ENCODE results near the gene VKORC1.

The VKORC1 gene

GRCh38 chr16:31082368-31083045 lies 12.1 kb downstream of the VKORC1 start:
- no peak for TF ChIP-seq CTCF (IDR thresholded peaks at IDR 0.05; ENCODE audit: low read depth, low read length, missing control alignments)
- no peak for DNase-seq (ENCODE audit: extremely low read depth, low read depth)
- no peak overlapping the region for H3K4me3 ChIP-seq (replicated peaks; ENCODE audit: low read depth, low read length)

DNA sequence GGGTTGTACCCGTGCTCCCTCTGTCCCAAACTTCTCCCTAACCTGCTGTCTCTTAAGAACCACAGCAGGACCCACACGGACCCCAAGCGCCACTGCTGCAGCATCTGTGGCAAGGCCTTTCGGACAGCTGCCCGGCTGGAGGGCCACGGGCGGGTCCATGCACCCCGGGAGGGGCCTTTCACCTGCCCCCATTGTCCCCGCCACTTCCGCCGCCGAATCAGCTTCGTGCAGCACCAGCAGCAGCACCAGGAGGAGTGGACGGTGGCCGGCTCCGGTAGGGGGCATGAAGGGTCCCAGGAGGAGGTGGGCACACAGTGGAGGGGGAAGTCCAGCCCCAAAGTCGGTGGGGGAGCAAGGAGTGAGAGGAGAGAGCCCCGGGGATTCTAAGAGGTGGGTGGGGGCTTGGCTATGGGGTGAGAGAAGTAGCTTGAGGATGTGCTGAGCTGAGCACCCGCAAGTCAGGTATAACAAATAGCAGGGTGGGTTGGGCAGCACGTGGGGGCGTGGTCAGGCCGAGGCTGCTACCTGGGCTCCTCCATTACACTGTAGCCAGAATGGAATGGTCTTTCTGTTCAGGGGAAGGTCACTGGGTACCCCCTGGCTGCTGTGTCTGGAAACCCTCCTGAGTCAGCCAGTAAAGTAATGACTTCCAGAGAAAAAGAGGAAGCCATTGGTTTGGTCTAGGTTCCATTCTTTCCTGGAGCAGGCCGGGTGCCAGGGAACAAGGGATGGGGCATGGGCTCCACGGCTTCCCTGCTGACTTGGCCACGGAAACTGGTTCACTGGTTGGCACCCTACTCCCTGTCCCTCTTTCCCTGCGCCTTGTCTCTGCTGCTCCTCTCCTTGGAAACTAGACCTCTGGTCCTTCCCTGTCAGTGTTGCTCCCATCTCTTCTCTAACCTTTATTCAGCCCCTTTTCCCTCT lies 12.9 kb downstream of the VKORC1 start:
- TF ChIP-seq CTCF (IDR thresholded peaks at IDR 0.05; ENCODE audit: low read depth, low read length, missing control alignments), result no peak
- no peak overlapping the region for H3K4me3 ChIP-seq (replicated peaks; ENCODE audit: low read depth, low read length)
- no peak for DNase-seq (ENCODE audit: extremely low read depth, low read depth)

GRCh38 chr16:31080756-31081419 lies 13.7 kb downstream of the VKORC1 start:
- no peak overlapping the region for H3K4me3 ChIP-seq (replicated peaks; ENCODE audit: low read depth, low read length)
- DNase-seq (ENCODE audit: extremely low read depth, low read depth), result no peak
- TF ChIP-seq CTCF (IDR thresholded peaks at IDR 0.05; ENCODE audit: low read depth, low read length, missing control alignments), result no peak

DNA sequence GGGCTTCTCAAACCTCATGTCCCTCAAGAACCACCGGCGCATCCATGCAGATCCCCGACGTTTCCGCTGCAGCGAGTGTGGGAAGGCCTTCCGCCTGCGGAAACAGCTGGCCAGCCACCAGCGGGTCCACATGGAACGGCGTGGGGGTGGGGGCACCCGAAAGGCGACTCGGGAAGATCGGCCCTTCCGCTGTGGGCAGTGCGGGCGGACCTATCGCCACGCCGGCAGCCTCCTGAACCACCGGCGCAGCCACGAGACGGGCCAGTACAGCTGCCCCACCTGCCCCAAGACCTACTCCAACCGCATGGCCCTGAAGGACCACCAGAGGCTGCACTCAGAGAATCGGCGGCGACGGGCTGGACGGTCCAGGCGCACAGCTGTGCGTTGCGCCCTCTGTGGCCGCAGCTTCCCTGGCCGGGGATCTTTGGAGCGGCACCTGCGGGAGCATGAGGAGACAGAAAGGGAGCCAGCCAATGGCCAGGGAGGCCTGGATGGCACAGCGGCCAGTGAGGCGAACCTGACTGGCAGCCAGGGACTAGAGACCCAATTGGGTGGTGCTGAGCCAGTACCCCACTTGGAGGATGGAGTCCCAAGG lies 14.5 kb downstream of the VKORC1 start:
- no peak overlapping the region for H3K4me3 ChIP-seq (replicated peaks; ENCODE audit: low read depth, low read length)
- DNase-seq (ENCODE audit: extremely low read depth, low read depth), result no peak
- no peak for TF ChIP-seq CTCF (IDR thresholded peaks at IDR 0.05; ENCODE audit: low read depth, low read length, missing control alignments)

GRCh38 chr16:31079342-31079944 lies 15.2 kb downstream of the VKORC1 start:
- no peak overlapping the region for H3K4me3 ChIP-seq (replicated peaks; ENCODE audit: low read depth, low read length)
- TF ChIP-seq CTCF (IDR thresholded peaks at IDR 0.05; ENCODE audit: low read depth, low read length, missing control alignments), result no peak
- no peak for DNase-seq (ENCODE audit: extremely low read depth, low read depth)
